Measurements from ENCODE around the gene ROPN1B. TPM values are rescaled to one million over a fixed set of nuclear protein-coding genes. Genes with fewer than 3 reads are reported as not detected.

The ROPN1B gene
- total RNA-seq, 1 experiment from 2014 or later, result 0.13 TPM

GRCh38 chr3:126026277-126026751 is 57.3 kb downstream of the ROPN1B start (continued):
- no peak for TF ChIP-seq PRRX2 (CRISPR knock-in tag; IDR thresholded peaks at IDR 0.05)

- Mint-ChIP-seq H3K9me3 (peaks cover 38% of the 10 kb centered on the region), H3K27me3 (ENCODE audit: low read depth) (peaks cover 73% of the 10 kb centered on the region), H3K4me1 (peaks cover 19% of the 10 kb centered on the region), H3K36me3 (peaks cover 52% of the 10 kb centered on the region), H3K27ac (no peak overlapping the region), H3K4me3 (no peak overlapping the region)
- POLR2A ChIA-PET, result no interaction called here
- DNase-seq (ENCODE audit: low spot score) (no peak), ATAC-seq (no peak)
- TF ChIP-seq ZNF671 (CRISPR knock-in tag; IDR thresholded peaks at IDR 0.05), result no peak
- TF ChIP-seq TP53 (CRISPR knock-in tag; IDR thresholded peaks at IDR 0.05), result no peak
- TF ChIP-seq FOXK1 (CRISPR knock-in tag; IDR thresholded peaks at IDR 0.05), result no peak
- no peak for TF ChIP-seq PRRX2 (CRISPR knock-in tag; IDR thresholded peaks at IDR 0.05)
- TF ChIP-seq GABPB1 (CRISPR knock-in tag; IDR thresholded peaks at IDR 0.05), result no peak
- no peak for TF ChIP-seq ZBTB21 (CRISPR knock-in tag; IDR thresholded peaks at IDR 0.05; ENCODE audit: borderline replicate concordance)
- no peak for TF ChIP-seq FOXP4 (CRISPR knock-in tag; IDR thresholded peaks at IDR 0.05)
- no peak for TF ChIP-seq SOX15 (CRISPR knock-in tag; IDR thresholded peaks at IDR 0.05)
- TF ChIP-seq AFF4 (CRISPR knock-in tag; IDR thresholded peaks at IDR 0.05; ENCODE audit: borderline replicate concordance), result no peak
- TF ChIP-seq JAZF1 (CRISPR knock-in tag; IDR thresholded peaks at IDR 0.05), result no peak
- TF ChIP-seq STAT6 (CRISPR knock-in tag; conservative IDR thresholded peaks at IDR 0.05; ENCODE audit: low read depth), result no peak
- CTCF ChIA-PET, result no interaction called here
Observed at GRCh38 chr3:126026761-126027160, 57.8 kb downstream of the ROPN1B start.

- peaks cover 60% of the 10 kb centered on the region for H3K27me3 Mint-ChIP-seq (ENCODE audit: low read depth)
- ChIA-PET CTCF (no interaction called here), POLR2A (no interaction called here)
- peaks cover 38% of the 10 kb centered on the region for H3K9me3 Mint-ChIP-seq
- DNase-seq (ENCODE audit: low spot score) (no peak), ATAC-seq (no peak)
- H3K4me3 Mint-ChIP-seq, result no peak overlapping the region
- peaks cover 52% of the 10 kb centered on the region for H3K36me3 Mint-ChIP-seq
- TF ChIP-seq E2F4 (CRISPR knock-in tag; IDR thresholded peaks at IDR 0.05; ENCODE audit: borderline replicate concordance, low read depth), result no peak
- peaks cover 12% of the 10 kb centered on the region for H3K4me1 Mint-ChIP-seq
- no peak overlapping the region for H3K27ac Mint-ChIP-seq
Observed at GRCh38 chr3:126028096-126028495, 59.1 kb downstream of the ROPN1B start.
